ENCODE results near the gene ADGRE3.

Gene ADGRE3

DNA sequence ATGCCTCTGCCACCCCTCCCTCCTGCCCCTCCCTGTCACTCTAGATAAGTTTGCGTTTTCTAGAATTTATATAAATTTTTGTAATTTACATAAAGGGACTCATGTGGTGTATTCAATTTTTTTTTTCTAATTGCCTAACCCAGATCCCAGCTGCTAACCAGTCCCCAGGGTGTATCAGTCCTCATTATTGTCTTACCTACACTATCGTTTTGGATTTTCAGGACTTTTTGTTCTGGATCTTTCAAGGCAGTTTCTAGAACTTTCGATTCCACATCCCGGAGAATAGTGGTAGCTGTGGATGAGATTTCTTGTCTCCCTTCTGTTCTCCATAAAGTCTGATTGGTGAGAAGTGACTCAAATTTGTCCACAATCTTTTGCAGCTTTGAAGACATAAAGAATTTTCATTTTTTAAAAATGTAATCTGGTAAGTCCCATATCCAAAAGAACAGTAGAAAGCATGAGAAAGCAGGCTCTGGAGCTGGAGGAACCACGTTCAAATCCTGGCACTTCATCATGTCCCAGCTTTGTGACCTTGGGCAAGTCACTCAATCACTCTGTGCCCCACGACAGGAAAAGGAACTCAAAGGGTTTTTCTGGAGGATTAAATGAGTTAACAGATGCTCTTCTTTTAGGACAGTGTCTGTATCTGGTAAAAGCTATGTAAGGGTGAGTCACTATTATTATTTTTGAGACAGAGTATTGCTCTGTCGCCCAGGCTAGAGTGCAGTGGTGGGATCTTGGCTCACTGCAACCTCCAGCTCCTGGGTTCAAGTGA lies 19.7 kb downstream of the ADGRE3 start:
- Histone ChIP-seq H3K9me2 (ENCODE audit: low read depth, low read length) (no peaks in the 10 kb centered on the region), H3K4me1 (ENCODE audit: insufficient read depth, low read length, severe bottlenecking) (no peaks in the 10 kb centered on the region), H3K27me3 (ENCODE audit: insufficient read depth, low read length) (no peaks in the 10 kb centered on the region), H2AFZ (ENCODE audit: low read length) (no peak overlapping the region), H3K4me3 (ENCODE audit: low read depth, low read length, poor library complexity, severe bottlenecking) (no peak overlapping the region), H3K4me2 (ENCODE audit: low read length) (no peak overlapping the region), H3F3A (ENCODE audit: insufficient read depth, low read length) (no peaks in the 10 kb centered on the region), H4K20me1 (ENCODE audit: insufficient read depth, low read length) (no peaks in the 10 kb centered on the region), H3K79me2 (ENCODE audit: insufficient read depth, low read length) (no peaks in the 10 kb centered on the region), H3K27ac (ENCODE audit: low read depth, low read length, poor library complexity, severe bottlenecking) (no peak overlapping the region), H3K36me3 (ENCODE audit: insufficient read depth, low read length) (no peaks in the 10 kb centered on the region), H3K9ac (ENCODE audit: low read length) (no peak overlapping the region), H3K9me3 (ENCODE audit: low read length) (no peaks in the 10 kb centered on the region)
- TF ChIP-seq, protein P1, sequence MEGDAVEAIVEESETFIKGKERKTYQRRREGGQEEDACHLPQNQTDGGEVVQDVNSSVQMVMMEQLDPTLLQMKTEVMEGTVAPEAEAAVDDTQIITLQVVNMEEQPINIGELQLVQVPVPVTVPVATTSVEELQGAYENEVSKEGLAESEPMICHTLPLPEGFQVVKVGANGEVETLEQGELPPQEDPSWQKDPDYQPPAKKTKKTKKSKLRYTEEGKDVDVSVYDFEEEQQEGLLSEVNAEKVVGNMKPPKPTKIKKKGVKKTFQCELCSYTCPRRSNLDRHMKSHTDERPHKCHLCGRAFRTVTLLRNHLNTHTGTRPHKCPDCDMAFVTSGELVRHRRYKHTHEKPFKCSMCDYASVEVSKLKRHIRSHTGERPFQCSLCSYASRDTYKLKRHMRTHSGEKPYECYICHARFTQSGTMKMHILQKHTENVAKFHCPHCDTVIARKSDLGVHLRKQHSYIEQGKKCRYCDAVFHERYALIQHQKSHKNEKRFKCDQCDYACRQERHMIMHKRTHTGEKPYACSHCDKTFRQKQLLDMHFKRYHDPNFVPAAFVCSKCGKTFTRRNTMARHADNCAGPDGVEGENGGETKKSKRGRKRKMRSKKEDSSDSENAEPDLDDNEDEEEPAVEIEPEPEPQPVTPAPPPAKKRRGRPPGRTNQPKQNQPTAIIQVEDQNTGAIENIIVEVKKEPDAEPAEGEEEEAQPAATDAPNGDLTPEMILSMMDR (IDR thresholded peaks at IDR 0.05; ENCODE audit: low read length): no peak
- TF ChIP-seq EZH2 (IDR thresholded peaks at IDR 0.05; ENCODE audit: borderline replicate concordance, low read length): no peak

DNA sequence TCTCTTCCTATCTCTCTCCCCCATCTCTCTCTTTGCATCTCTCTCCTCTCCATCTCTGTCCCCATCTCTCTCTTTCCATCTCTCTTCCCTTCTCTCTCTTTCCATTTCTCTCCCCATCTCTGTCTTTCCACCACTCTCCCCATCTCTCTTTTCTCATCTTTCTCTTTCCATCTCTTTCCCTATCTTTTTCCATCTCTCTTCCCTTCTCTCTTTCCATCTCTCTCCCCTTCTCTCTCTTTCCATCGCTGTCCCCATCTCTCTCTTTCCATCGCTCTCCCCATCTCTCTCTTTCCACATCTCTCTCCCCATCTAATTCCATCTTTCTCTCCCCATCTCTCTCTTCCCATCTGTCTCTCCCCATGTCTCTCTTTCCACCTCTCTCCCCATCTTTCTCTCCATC lies 24.5 kb downstream of the ADGRE3 start:
- H3K4me1 ChIP-seq (ENCODE audit: insufficient read depth, low read length, severe bottlenecking): no peaks in the 10 kb centered on the region
- no peak overlapping the region for H2AFZ ChIP-seq (ENCODE audit: low read length)
- H3K27me3 ChIP-seq (ENCODE audit: insufficient read depth, low read length): no peaks in the 10 kb centered on the region
- H4K20me1 ChIP-seq (ENCODE audit: insufficient read depth, low read length): no peaks in the 10 kb centered on the region
- no peak overlapping the region for H3K9ac ChIP-seq (ENCODE audit: low read length)
- H3K27ac ChIP-seq (ENCODE audit: low read depth, low read length, poor library complexity, severe bottlenecking): no peak overlapping the region
- no peak overlapping the region for H3K4me3 ChIP-seq (ENCODE audit: low read depth, low read length, poor library complexity, severe bottlenecking)
- no peaks in the 10 kb centered on the region for H3K9me3 ChIP-seq (ENCODE audit: low read length)
- H3K9me2 ChIP-seq (ENCODE audit: low read depth, low read length): no peaks in the 10 kb centered on the region
- TF ChIP-seq EZH2 (IDR thresholded peaks at IDR 0.05; ENCODE audit: borderline replicate concordance, low read length): no peak
- TF ChIP-seq, protein P1 (IDR thresholded peaks at IDR 0.05; ENCODE audit: low read length): no peak
- no peaks in the 10 kb centered on the region for H3K79me2 ChIP-seq (ENCODE audit: insufficient read depth, low read length)
- no peaks in the 10 kb centered on the region for H3F3A ChIP-seq (ENCODE audit: insufficient read depth, low read length)
- no peak overlapping the region for H3K4me2 ChIP-seq (ENCODE audit: low read length)
- H3K36me3 ChIP-seq (ENCODE audit: insufficient read depth, low read length): no peaks in the 10 kb centered on the region

DNA sequence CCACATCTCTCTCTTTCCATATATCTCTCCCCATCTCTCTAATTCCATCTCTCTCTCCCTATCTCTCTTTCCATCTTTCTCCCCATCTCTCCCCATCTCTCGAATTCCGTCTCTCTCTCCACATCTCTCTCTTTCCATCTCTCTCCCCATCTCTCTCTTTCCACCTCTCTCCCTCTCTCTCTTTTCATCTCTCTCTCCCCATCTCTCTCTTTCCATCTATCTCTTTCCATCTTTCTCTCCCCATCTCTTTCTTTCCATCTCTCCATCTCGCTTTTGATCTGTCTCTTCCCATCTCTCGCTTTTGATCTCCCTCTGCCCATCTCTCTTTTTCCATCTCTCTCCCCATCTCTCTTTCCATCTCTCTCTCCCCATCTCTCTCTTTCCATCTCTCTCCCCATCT lies 25.6 kb downstream of the ADGRE3 start:
- Histone ChIP-seq H3K27ac (ENCODE audit: low read depth, low read length, poor library complexity, severe bottlenecking) (no peak overlapping the region), H3K36me3 (ENCODE audit: insufficient read depth, low read length) (no peaks in the 10 kb centered on the region), H3K4me1 (ENCODE audit: insufficient read depth, low read length, severe bottlenecking) (no peaks in the 10 kb centered on the region), H3K79me2 (ENCODE audit: insufficient read depth, low read length) (no peaks in the 10 kb centered on the region), H4K20me1 (ENCODE audit: insufficient read depth, low read length) (no peaks in the 10 kb centered on the region), H3K9me3 (ENCODE audit: low read length) (no peaks in the 10 kb centered on the region), H3K27me3 (ENCODE audit: insufficient read depth, low read length) (no peaks in the 10 kb centered on the region), H2AFZ (ENCODE audit: low read length) (no peak overlapping the region), H3K9ac (ENCODE audit: low read length) (no peak overlapping the region), H3F3A (ENCODE audit: insufficient read depth, low read length) (no peaks in the 10 kb centered on the region), H3K4me2 (ENCODE audit: low read length) (no peak overlapping the region), H3K4me3 (ENCODE audit: low read depth, low read length, poor library complexity, severe bottlenecking) (no peak overlapping the region), H3K9me2 (ENCODE audit: low read depth, low read length) (no peaks in the 10 kb centered on the region)
- TF ChIP-seq, protein P1 (IDR thresholded peaks at IDR 0.05; ENCODE audit: low read length): no peak
- TF ChIP-seq EZH2 (IDR thresholded peaks at IDR 0.05; ENCODE audit: borderline replicate concordance, low read length): no peak

Measured in OCI-LY1 (cell line).